NCI-H345 treated with DMSO at 0.1 percent for 48 hours (cell line): ENCODE results near the gene FUT6.
"Not testable (repeated sequence)": the region's sequence is repeated elsewhere in the genome, so short reads cannot be mapped to it uniquely, and the experiment has no call there.

Experiments
- DNase-seq: peaks from one replicate; lab custom pipeline; 2025; ENCODE audit not compliant: unreplicated experiment; lab: John Stamatoyannopoulos, UW

FUT6 gene

GRCh38 chr19:5839065-5840017 is at the start of gene FUT6:
Gene FUT6 (minus strand): TSS chr19:5839702. CDS start chr19:5832567, 7,135 bp downstream.
- DNase-seq, result no peak

- not testable (repeated sequence) for DNase-seq
Measured at GRCh38 chr19:5884065-5884811, 44.7 kb upstream of the FUT6 start.

- not testable (repeated sequence) for DNase-seq
Measured at GRCh38 chr19:5883157-5883873, 43.8 kb upstream of the FUT6 start.

- DNase-seq, result no peak
Measured at GRCh38 chr19:5882421-5882968, 43.0 kb upstream of the FUT6 start.

- DNase-seq, result no peak
Measured at GRCh38 chr19:5881543-5882299, 42.2 kb upstream of the FUT6 start.

- DNase-seq, result no peak
Measured at GRCh38 chr19:5880604-5881078, 41.1 kb upstream of the FUT6 start.

- DNase-seq, result no peak
Measured at GRCh38 chr19:5880196-5880595, 40.7 kb upstream of the FUT6 start.

- DNase-seq, result no peak
Measured at GRCh38 chr19:5877882-5878281, 38.4 kb upstream of the FUT6 start.

- DNase-seq, result no peak
Measured at GRCh38 chr19:5877427-5877826, 37.9 kb upstream of the FUT6 start.

GRCh38 chr19:5874496-5874895 is 35.0 kb upstream of the FUT6 start:
- DNase-seq, result not testable (repeated sequence)

- no peak for DNase-seq
Measured at GRCh38 chr19:5873617-5874199, 34.2 kb upstream of the FUT6 start.

GRCh38 chr19:5870986-5871394 is 31.5 kb upstream of the FUT6 start:
- DNase-seq, result no peak

GRCh38 chr19:5867201-5868136 is 28.0 kb upstream of the FUT6 start:
- DNase-seq, result no peak

- no peak for DNase-seq
Measured at GRCh38 chr19:5865772-5866171, 26.3 kb upstream of the FUT6 start.

- no peak for DNase-seq
Measured at GRCh38 chr19:5864725-5865486, 25.4 kb upstream of the FUT6 start.

GRCh38 chr19:5864013-5864720 is 24.7 kb upstream of the FUT6 start:
- no peak for DNase-seq

GRCh38 chr19:5863030-5863665 is 23.6 kb upstream of the FUT6 start:
- no peak for DNase-seq
